D721Med (cell line): ENCODE results near the gene SNCA.

Experiments used
- DNase-seq: peaks from one replicate; pipeline ENCODE4 v3.0.0; 2011; ENCODE audit warnings: low spot score; ENCODE audit not compliant: insufficient read length
- FAIRE-seq: peaks from 2 replicates; lab custom pipeline; 2011; peaks lifted over from hg19 to GRCh38; lab: Jason Lieb, UNC
- CTCF ChIP-seq: IDR thresholded peaks from 2 replicates; pipeline ENCODE4 v1.5.1; 2012; ENCODE audit warnings: mild to moderate bottlenecking, control low read depth; ENCODE audit not compliant: insufficient read depth; ENCODE audit errors: missing control alignments

SNCA gene

GRCh38 chr4:89803036-89803435, 33.9 kb downstream of the SNCA start:
- FAIRE-seq: no peak
- no peak for TF ChIP-seq CTCF
- DNase-seq: no peak

- DNase-seq (no peak), FAIRE-seq (no peak)
- TF ChIP-seq CTCF: no peak
Observed at GRCh38 chr4:89800527-89801103, 36.3 kb downstream of the SNCA start.

GRCh38 chr4:89800012-89800516, 36.9 kb downstream of the SNCA start:
- no peak for DNase-seq
- no peak for TF ChIP-seq CTCF
- FAIRE-seq: no peak

GRCh38 chr4:89799071-89799470, 37.9 kb downstream of the SNCA start:
- TF ChIP-seq CTCF: no peak
- DNase-seq (no peak), FAIRE-seq (no peak)

- DNase-seq (no peak), FAIRE-seq (no peak)
- no peak for TF ChIP-seq CTCF
Observed at GRCh38 chr4:89797117-89797516, 39.8 kb downstream of the SNCA start.

- DNase-seq (no peak), FAIRE-seq (no peak)
- no peak for TF ChIP-seq CTCF
Observed at GRCh38 chr4:89788206-89789072, 48.5 kb downstream of the SNCA start.

- FAIRE-seq: no peak
Observed at GRCh38 chr4:89784686-89785231, 52.2 kb downstream of the SNCA start.

More at GRCh38 chr4:89784686-89785231, 52.2 kb downstream of the SNCA start:
- DNase-seq: no peak
- no peak for TF ChIP-seq CTCF
